Measurements from ENCODE around the gene PGGT1B.

DNA sequence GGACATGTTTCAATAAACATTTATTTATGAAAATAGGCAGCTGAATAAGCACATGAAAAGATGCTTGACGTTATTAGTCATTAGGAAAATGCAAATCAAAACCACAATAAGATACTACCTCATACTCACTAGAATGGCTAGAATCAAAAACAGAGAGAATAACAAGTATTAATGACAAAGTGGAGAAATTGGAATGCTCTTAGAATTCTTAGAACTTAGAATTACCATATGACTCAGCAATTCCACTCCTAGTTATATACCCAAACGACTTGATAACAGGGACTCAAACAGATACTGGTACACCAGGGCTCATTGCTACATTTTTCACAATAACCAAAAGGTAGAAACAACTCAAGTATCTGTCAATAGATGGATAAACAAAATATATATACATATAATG lies 77.9 kb downstream of the PGGT1B start:
- TF ChIP-seq, protein P1, sequence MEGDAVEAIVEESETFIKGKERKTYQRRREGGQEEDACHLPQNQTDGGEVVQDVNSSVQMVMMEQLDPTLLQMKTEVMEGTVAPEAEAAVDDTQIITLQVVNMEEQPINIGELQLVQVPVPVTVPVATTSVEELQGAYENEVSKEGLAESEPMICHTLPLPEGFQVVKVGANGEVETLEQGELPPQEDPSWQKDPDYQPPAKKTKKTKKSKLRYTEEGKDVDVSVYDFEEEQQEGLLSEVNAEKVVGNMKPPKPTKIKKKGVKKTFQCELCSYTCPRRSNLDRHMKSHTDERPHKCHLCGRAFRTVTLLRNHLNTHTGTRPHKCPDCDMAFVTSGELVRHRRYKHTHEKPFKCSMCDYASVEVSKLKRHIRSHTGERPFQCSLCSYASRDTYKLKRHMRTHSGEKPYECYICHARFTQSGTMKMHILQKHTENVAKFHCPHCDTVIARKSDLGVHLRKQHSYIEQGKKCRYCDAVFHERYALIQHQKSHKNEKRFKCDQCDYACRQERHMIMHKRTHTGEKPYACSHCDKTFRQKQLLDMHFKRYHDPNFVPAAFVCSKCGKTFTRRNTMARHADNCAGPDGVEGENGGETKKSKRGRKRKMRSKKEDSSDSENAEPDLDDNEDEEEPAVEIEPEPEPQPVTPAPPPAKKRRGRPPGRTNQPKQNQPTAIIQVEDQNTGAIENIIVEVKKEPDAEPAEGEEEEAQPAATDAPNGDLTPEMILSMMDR (IDR thresholded peaks at IDR 0.05; ENCODE audit: low read length), result no peak
- no peak for TF ChIP-seq EZH2 (IDR thresholded peaks at IDR 0.05; ENCODE audit: borderline replicate concordance, low read length)

Data from OCI-LY1 (cell line).